ENCODE measurements around the gene CNTNAP2. TPM values are rescaled to one million over a fixed set of nuclear protein-coding genes. Genes with fewer than 3 reads are reported as not detected.

Gene CNTNAP2
- total RNA-seq, 6 experiments from 2014 or later, result 0.07 to 0.13 (median 0.12) TPM; not detected in 3

- no peaks in the 10 kb centered on the region for H3K4me1 Mint-ChIP-seq (ENCODE audit: low read depth)
- no peak for DNase-seq
- no peaks in the 10 kb centered on the region for H3K36me3 Mint-ChIP-seq (ENCODE audit: low read depth)
- no peak for TF ChIP-seq CTCF (IDR thresholded peaks at IDR 0.05)
- peaks cover 10% of the 10 kb centered on the region for H3K9me3 Mint-ChIP-seq
- no peak overlapping the region for H3K27ac Mint-ChIP-seq
- no peaks in the 10 kb centered on the region; the same call in 1 of the 2 replicates for H3K27me3 Mint-ChIP-seq (ENCODE audit: insufficient read depth)
- no peak overlapping the region for H3K4me3 Mint-ChIP-seq
Observed at GRCh38 chr7:148398844-148399365, 2282.3 kb downstream of the CNTNAP2 start.

GRCh38 chr7:148400101-148400500 lies 2283.5 kb downstream of the CNTNAP2 start:
- TF ChIP-seq CTCF (IDR thresholded peaks at IDR 0.05), result no peak
- Mint-ChIP-seq H3K4me3 (no peak overlapping the region), H3K9me3 (peaks cover 14% of the 10 kb centered on the region), H3K27ac (no peak overlapping the region), H3K4me1 (ENCODE audit: low read depth) (no peaks in the 10 kb centered on the region), H3K36me3 (ENCODE audit: low read depth) (no peaks in the 10 kb centered on the region), H3K27me3 (ENCODE audit: insufficient read depth) (no peaks in the 10 kb centered on the region; the same call in 1 of the 2 replicates)
- no peak for DNase-seq

- no peak overlapping the region for H3K4me3 Mint-ChIP-seq
- H3K27ac Mint-ChIP-seq, result no peak overlapping the region
Observed at GRCh38 chr7:148402159-148402558, 2285.6 kb downstream of the CNTNAP2 start.

GRCh38 chr7:148403466-148403993 lies 2286.9 kb downstream of the CNTNAP2 start:
- DNase-seq, result no peak
- Mint-ChIP-seq H3K36me3 (ENCODE audit: low read depth) (no peaks in the 10 kb centered on the region), H3K27ac (no peak overlapping the region), H3K9me3 (peaks cover 10% of the 10 kb centered on the region; the same call in 1 of the 2 replicates), H3K4me1 (ENCODE audit: low read depth) (no peaks in the 10 kb centered on the region), H3K27me3 (ENCODE audit: insufficient read depth) (no peaks in the 10 kb centered on the region), H3K4me3 (no peak overlapping the region)
- TF ChIP-seq CTCF (IDR thresholded peaks at IDR 0.05), result no peak

More at GRCh38 chr7:148402159-148402558, 2285.6 kb downstream of the CNTNAP2 start:
- no peaks in the 10 kb centered on the region; the same call in 1 of the 2 replicates for H3K27me3 Mint-ChIP-seq (ENCODE audit: insufficient read depth)
- DNase-seq, result no peak
- no peaks in the 10 kb centered on the region for H3K4me1 Mint-ChIP-seq (ENCODE audit: low read depth)
- TF ChIP-seq CTCF (IDR thresholded peaks at IDR 0.05), result no peak
- H3K36me3 Mint-ChIP-seq (ENCODE audit: low read depth), result no peaks in the 10 kb centered on the region
- H3K9me3 Mint-ChIP-seq, result peaks cover 10% of the 10 kb centered on the region; the same call in 1 of the 2 replicates

GRCh38 chr7:148408307-148408706 lies 2291.7 kb downstream of the CNTNAP2 start:
- Mint-ChIP-seq H3K4me1 (ENCODE audit: low read depth) (no peaks in the 10 kb centered on the region), H3K36me3 (ENCODE audit: low read depth) (no peaks in the 10 kb centered on the region), H3K9me3 (peaks cover 5% of the 10 kb centered on the region; the same call in 1 of the 2 replicates), H3K4me3 (no peak overlapping the region), H3K27me3 (ENCODE audit: insufficient read depth) (no peaks in the 10 kb centered on the region), H3K27ac (no peak overlapping the region)
- no peak for TF ChIP-seq CTCF (IDR thresholded peaks at IDR 0.05)
- no peak for DNase-seq

All from HFFc6 (cell line).